Activated naive CD4-positive, alpha-beta T cell treated with anti-CD3 and anti-CD28 coated beads for 36 hours (primary cell): ENCODE data around the gene TDRD9. TPM values are rescaled to one million over a fixed set of nuclear protein-coding genes. Genes with fewer than 3 reads are reported as not detected.

Experiments
- CTCF ChIA-PET: fragments of 350-600 bp; sonication (Branson Sonifier 250); formaldehyde crosslinking; loops from one replicate; lab custom pipeline; 2021; ENCODE audit warnings: antibody characterized with exemption; lab: Charles Lee
- DNase-seq: peaks from one replicate; pipeline ENCODE4 v3.0.0-alpha.2; 2020
- H3K27ac Mint-ChIP-seq: one replicate; pipeline ENCODE4 v1.8.0; 2021; ENCODE audit warnings: mild to moderate bottlenecking, mixed read lengths
- H3K27me3 Mint-ChIP-seq: one replicate; pipeline ENCODE4 v1.8.0; 2021; ENCODE audit warnings: low read depth, mixed read lengths
- H3K36me3 Mint-ChIP-seq: one replicate; pipeline ENCODE4 v1.8.0; 2021; ENCODE audit warnings: low read depth, mixed read lengths
- H3K4me1 Mint-ChIP-seq: one replicate; pipeline ENCODE4 v1.8.0; 2021; ENCODE audit warnings: low read depth, mixed read lengths
- H3K4me3 Mint-ChIP-seq: one replicate; pipeline ENCODE4 v1.8.0; 2021; ENCODE audit warnings: mild to moderate bottlenecking, moderate library complexity, mixed read lengths
- H3K9me3 Mint-ChIP-seq: one replicate; pipeline ENCODE4 v1.8.0; 2021; ENCODE audit warnings: mixed read lengths
- intact Hi-C: fragments of 100-400 bp; cut with micrococcal nuclease; formaldehyde crosslinking; loops from one replicate; pipeline ENCODE4 v1.15.1; 2023
- total RNA-seq, 2 experiments: library from RNA; stranded (reverse); gene quantifications; one replicate each; pipeline ENCODE4 v1.2.3, GENCODE V29; 2021

TDRD9 gene
- total RNA-seq, 2 experiments from 2014 or later = 0.10 TPM; not detected in 1

DNA sequence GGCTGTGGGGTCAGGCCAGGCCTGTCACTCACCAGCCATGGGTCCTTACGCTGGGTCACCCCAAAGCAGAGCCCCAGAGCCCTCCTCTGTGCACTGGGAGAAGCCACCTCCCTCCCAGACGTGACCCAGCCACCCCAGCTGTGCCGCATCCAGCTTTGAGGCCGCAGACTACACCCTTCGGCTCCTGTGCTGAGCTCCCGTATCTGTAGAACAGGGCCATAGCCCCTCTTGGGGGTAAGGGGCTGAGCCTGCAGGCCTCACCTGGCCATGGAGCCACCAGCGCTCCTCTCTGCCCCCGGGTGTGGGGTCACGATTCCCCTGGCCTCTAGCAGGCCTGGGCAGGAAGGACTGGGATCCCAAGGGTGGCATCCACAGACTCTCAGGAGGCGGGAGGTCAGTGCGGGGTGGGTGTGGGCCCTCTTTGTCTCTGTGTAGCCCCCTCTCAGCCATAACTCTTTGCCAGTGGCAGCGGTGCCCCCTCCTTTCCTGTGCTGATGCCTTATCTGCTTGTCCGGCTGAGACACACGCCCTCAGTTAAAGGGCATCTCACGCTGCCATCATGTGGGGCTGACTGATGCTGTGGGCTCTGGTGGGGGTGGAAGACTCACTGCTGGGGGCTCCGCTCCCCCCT is 173.5 kb downstream of the TDRD9 start:
- Mint-ChIP-seq H3K4me1 (no peaks in the 10 kb centered on the region), H3K4me3 (no peak overlapping the region), H3K27me3 (no peaks in the 10 kb centered on the region), H3K9me3 (no peaks in the 10 kb centered on the region), H3K36me3 (no peaks in the 10 kb centered on the region), H3K27ac (no peak overlapping the region)
- no peak for DNase-seq
- CTCF ChIA-PET = no interaction called here
- intact Hi-C loops = no loop called here

Other genes starting within 250 kb of the TDRD9 start
- gene XRCC3, start 213.0 kb upstream of the TDRD9 start, total RNA-seq = 10 to 100 TPM; 49.0 to 50.4 TPM
- 10 to 100 TPM in 1 of 2 experiments, 1 to 10 TPM in 1; 9.1 to 10.4 TPM for gene ZFYVE21, start 212.6 kb upstream of the TDRD9 start, total RNA-seq
- gene PPP1R13B, start 80.9 kb upstream of the TDRD9 start, total RNA-seq = 1 to 10 TPM; 8.0 to 8.6 TPM
- gene RD3L, start 14.1 kb downstream of the TDRD9 start, total RNA-seq = not detected
- not detected for gene ASPG, start 157.2 kb downstream of the TDRD9 start, total RNA-seq
- gene KIF26A, start 210.1 kb downstream of the TDRD9 start, total RNA-seq = under 1 TPM; 0.07 TPM